DOHH2 (cell line): ENCODE results near the gene CNOT4.

Experiments used
- H3F3A ChIP-seq: fragments of 200-600 bp; sonication (generic), shearing (Covaris generic); 2 replicates; pipeline ENCODE4 v1.6.0; 2016; ENCODE audit warnings: antibody characterized with exemption, mild to moderate bottlenecking; ENCODE audit not compliant: control insufficient read depth, insufficient read depth
- H3K27ac ChIP-seq: fragments of 200-600 bp; sonication (generic); 2 replicates; pipeline ENCODE4 v1.5.1; 2014; ENCODE audit warnings: low read depth, mild to moderate bottlenecking, low read length, moderate library complexity
- H3K27me3 ChIP-seq: fragments of 200-600 bp; sonication (generic); 2 replicates; pipeline ENCODE4 v1.6.1; 2014; ENCODE audit warnings: mild to moderate bottlenecking, low read length, mixed read lengths; ENCODE audit not compliant: control insufficient read depth
- H3K36me3 ChIP-seq: fragments of 200-600 bp; sonication (generic); 2 replicates; pipeline ENCODE4 v1.6.1; 2014; ENCODE audit warnings: mild to moderate bottlenecking, low read length, moderate library complexity, mixed read lengths; ENCODE audit not compliant: control insufficient read depth
- H3K4me1 ChIP-seq: fragments of 200-600 bp; sonication (generic); 2 replicates; pipeline ENCODE4 v1.6.1; 2014; ENCODE audit warnings: mild to moderate bottlenecking, low read length, mixed read lengths; ENCODE audit not compliant: control insufficient read depth
- H3K4me2 ChIP-seq: fragments of 200-600 bp; sonication (generic); 2 replicates; pipeline ENCODE4 v1.6.0; 2014; ENCODE audit warnings: mild to moderate bottlenecking, low read length, moderate library complexity
- H3K4me3 ChIP-seq: fragments of 200-600 bp; sonication (generic); 2 replicates; pipeline ENCODE4 v1.5.1; 2014; ENCODE audit warnings: mild to moderate bottlenecking, low read length, mixed read lengths
- H3K79me2 ChIP-seq: fragments of 200-600 bp; sonication (generic); 2 replicates; pipeline ENCODE4 v1.6.1; 2014; ENCODE audit warnings: mild to moderate bottlenecking, low read length, mixed read lengths; ENCODE audit not compliant: control insufficient read depth
- H3K9me2 ChIP-seq: fragments of 200-600 bp; sonication (generic); replicated peaks from 2 replicates; pipeline ENCODE4 v1.6.1; 2014; ENCODE audit warnings: mild to moderate bottlenecking, low read length, mixed read lengths; ENCODE audit not compliant: control insufficient read depth
- H3K9me3 ChIP-seq: fragments of 200-600 bp; sonication (generic); 2 replicates; pipeline ENCODE4 v1.6.1; 2014; ENCODE audit warnings: antibody characterized with exemption, low read length, mixed read lengths; ENCODE audit not compliant: control insufficient read depth, insufficient read depth
- H4K20me1 ChIP-seq: fragments of 200-600 bp; sonication (generic); 2 replicates; pipeline ENCODE4 v1.6.0; 2014; ENCODE audit warnings: low read depth, mild to moderate bottlenecking, antibody characterized with exemption, low read length, moderate library complexity; ENCODE audit not compliant: control insufficient read depth, insufficient read depth
- EZH2phosphoT487 ChIP-seq: fragments of 200-600 bp; sonication (generic); IDR thresholded peaks from 2 replicates; pipeline ENCODE4 v1.6.1; 2017; ENCODE audit warnings: borderline replicate concordance, mild to moderate bottlenecking, antibody characterized with exemption, low read length, moderate library complexity, mixed read lengths
- TF ChIP-seq, protein P1 (sequence below): fragments of 200-600 bp; sonication (generic); IDR thresholded peaks from one replicate; pipeline ENCODE4 v1.5.1; 2014; ENCODE audit warnings: antibody characterized with exemption, mild to moderate bottlenecking, low read depth, low read length; ENCODE audit not compliant: poor library complexity, severe bottlenecking

Gene CNOT4

DNA sequence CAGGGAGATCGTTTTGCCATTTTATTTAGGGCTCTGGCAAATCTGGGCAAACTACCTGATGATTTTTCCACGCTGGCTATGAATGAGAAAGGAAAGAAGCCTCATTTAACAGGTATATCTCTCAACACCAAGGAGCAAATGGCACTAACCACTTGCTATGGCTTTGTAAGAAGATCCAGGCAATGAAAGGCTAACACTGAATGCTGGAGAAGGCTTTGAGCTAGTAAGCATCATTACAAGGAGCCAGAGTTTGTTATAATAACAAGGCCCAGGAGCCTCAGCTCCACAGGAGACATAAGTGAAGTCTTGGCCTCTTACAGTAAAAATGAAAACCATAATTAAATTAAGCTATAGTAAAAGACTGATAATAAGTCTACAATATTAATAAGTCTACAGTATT is 123.1 kb downstream of the CNOT4 start:
- Histone ChIP-seq H3K4me3 (no peak overlapping the region), H3K9me2 (peaks cover 3% of the 10 kb centered on the region; the same call in 1 of the 2 replicates), H3K4me2 (no peak overlapping the region), H3K9me3 (no peaks in the 10 kb centered on the region), H3K27ac (no peak overlapping the region), H3K36me3 (peaks cover 31% of the 10 kb centered on the region), H4K20me1 (no peaks in the 10 kb centered on the region; the same call in 1 of the 2 replicates), H3F3A (no peaks in the 10 kb centered on the region), H3K79me2 (0 out of 2 replicates have a peak, but pooled peaks cover 2% of the 10 kb centered on the region), H3K27me3 (no peaks in the 10 kb centered on the region), H3K4me1 (peaks cover 21% of the 10 kb centered on the region)
- TF ChIP-seq, protein P1, sequence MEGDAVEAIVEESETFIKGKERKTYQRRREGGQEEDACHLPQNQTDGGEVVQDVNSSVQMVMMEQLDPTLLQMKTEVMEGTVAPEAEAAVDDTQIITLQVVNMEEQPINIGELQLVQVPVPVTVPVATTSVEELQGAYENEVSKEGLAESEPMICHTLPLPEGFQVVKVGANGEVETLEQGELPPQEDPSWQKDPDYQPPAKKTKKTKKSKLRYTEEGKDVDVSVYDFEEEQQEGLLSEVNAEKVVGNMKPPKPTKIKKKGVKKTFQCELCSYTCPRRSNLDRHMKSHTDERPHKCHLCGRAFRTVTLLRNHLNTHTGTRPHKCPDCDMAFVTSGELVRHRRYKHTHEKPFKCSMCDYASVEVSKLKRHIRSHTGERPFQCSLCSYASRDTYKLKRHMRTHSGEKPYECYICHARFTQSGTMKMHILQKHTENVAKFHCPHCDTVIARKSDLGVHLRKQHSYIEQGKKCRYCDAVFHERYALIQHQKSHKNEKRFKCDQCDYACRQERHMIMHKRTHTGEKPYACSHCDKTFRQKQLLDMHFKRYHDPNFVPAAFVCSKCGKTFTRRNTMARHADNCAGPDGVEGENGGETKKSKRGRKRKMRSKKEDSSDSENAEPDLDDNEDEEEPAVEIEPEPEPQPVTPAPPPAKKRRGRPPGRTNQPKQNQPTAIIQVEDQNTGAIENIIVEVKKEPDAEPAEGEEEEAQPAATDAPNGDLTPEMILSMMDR: no peak
- no peak for TF ChIP-seq EZH2phosphoT487

DNA sequence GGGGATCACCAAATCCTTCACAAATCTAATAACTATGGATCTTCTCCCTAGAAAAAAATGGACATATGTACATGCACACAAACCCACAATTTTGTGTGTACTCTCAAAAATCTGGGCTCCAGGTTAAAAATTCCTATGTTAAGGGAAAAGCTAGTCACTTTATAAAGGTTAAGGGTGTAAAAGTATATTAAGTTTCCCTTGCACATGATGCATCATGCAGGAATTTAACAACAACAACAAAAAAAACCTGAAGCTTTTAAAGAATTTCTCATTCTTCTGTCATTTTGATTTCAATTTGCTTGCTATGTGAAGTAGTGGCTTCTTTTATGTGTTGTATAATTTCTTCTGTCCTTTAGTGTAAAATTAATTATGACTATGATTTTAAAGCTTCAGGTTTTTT is 123.7 kb downstream of the CNOT4 start:
- Histone ChIP-seq H3K9me3 (no peaks in the 10 kb centered on the region), H3K27ac (no peak overlapping the region), H3K9me2 (peaks cover 3% of the 10 kb centered on the region; the same call in 1 of the 2 replicates), H4K20me1 (no peaks in the 10 kb centered on the region), H3K4me2 (no peak overlapping the region), H3K79me2 (0 out of 2 replicates have a peak, but pooled peaks cover 2% of the 10 kb centered on the region), H3K27me3 (no peaks in the 10 kb centered on the region), H3K4me1 (peaks cover 16% of the 10 kb centered on the region), H3K36me3 (peaks cover 25% of the 10 kb centered on the region), H3F3A (no peaks in the 10 kb centered on the region), H3K4me3 (no peak overlapping the region)
- TF ChIP-seq, protein P1: no peak
- TF ChIP-seq EZH2phosphoT487: no peak

DNA sequence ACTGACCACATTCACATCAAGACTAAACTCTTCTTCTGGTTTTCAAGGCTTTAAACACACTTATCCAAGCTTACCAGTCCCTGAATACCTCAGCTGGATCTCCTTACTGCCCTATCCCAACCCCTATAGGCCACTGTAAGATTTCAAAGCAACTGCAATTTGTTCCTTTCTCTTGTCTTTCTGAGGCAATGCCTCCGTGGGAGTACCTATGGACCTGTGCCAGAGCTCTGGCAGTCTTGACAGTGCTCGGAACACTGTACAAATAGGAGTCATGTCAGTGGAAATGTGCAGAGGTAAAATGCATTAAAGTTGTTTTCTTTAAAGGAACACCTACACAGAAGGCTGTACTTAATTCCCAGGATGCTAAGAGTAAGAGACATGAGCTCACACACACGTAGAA is 124.7 kb downstream of the CNOT4 start:
- Histone ChIP-seq H3K4me2 (no peak overlapping the region), H3F3A (no peaks in the 10 kb centered on the region)

More for the DNA sequence above, 124.7 kb downstream of the CNOT4 start:
- Histone ChIP-seq H3K79me2 (0 out of 2 replicates have a peak, but pooled peaks cover 2% of the 10 kb centered on the region), H3K27me3 (no peaks in the 10 kb centered on the region), H4K20me1 (no peaks in the 10 kb centered on the region), H3K9me3 (no peaks in the 10 kb centered on the region), H3K4me3 (no peak overlapping the region), H3K36me3 (peaks cover 19% of the 10 kb centered on the region), H3K4me1 (peaks cover 6% of the 10 kb centered on the region), H3K9me2 (peaks cover 3% of the 10 kb centered on the region; the same call in 1 of the 2 replicates), H3K27ac (no peak overlapping the region)
- no peak for TF ChIP-seq EZH2phosphoT487
- TF ChIP-seq, protein P1: no peak
